Mesendoderm (in vitro differentiated cells): Measurements from ENCODE around the gene AFF3.

Experiments
- DNase-seq: peaks from one replicate; pipeline ENCODE4 v3.0.0; 2013
- H2AK5ac ChIP-seq: 2 replicates; pipeline ENCODE4 v1.6.1; 2013; ENCODE audit warnings: low read length, inconsistent platforms
- H2BK120ac ChIP-seq: 2 replicates; pipeline ENCODE4 v1.6.1; 2013; ENCODE audit warnings: low read depth, mild to moderate bottlenecking, low read length, moderate library complexity, mixed read lengths
- H2BK15ac ChIP-seq: replicated peaks from 2 replicates; pipeline ENCODE4 v1.6.1; 2013; ENCODE audit warnings: low read depth, mild to moderate bottlenecking, moderate library complexity
- H2BK5ac ChIP-seq: 2 replicates; pipeline ENCODE4 v1.6.1; 2013; ENCODE audit warnings: low read length, inconsistent platforms
- H3K18ac ChIP-seq: 2 replicates; pipeline ENCODE4 v1.6.1; 2013; ENCODE audit warnings: mild to moderate bottlenecking, low read length, mixed read lengths
- H3K23ac ChIP-seq: one replicate; pipeline ENCODE4 v1.6.1; 2013; ENCODE audit warnings: low read length
- H3K27ac ChIP-seq: 2 replicates; pipeline ENCODE4 v1.5.1; 2013; ENCODE audit warnings: low read depth, mild to moderate bottlenecking, inconsistent platforms, low read length, moderate library complexity
- H3K27me3 ChIP-seq: 2 replicates; pipeline ENCODE4 v1.6.1; 2013; ENCODE audit warnings: low read length, control low read depth, mild to moderate bottlenecking, inconsistent platforms; ENCODE audit not compliant: insufficient read depth, poor library complexity
- H3K36me3 ChIP-seq: 2 replicates; pipeline ENCODE4 v1.6.1; 2013; ENCODE audit warnings: low read length, inconsistent platforms; ENCODE audit not compliant: control insufficient read depth, insufficient read depth
- H3K4ac ChIP-seq: one replicate; pipeline ENCODE4 v1.6.1; 2013; ENCODE audit warnings: low read depth, mild to moderate bottlenecking, low read length, moderate library complexity
- H3K4me1 ChIP-seq: 2 replicates; pipeline ENCODE4 v1.6.1; 2013; ENCODE audit warnings: low read depth, low read length, inconsistent platforms; ENCODE audit not compliant: control insufficient read depth
- H3K4me2 ChIP-seq: 2 replicates; pipeline ENCODE4 v1.6.1; 2013; ENCODE audit warnings: low read length
- H3K4me3 ChIP-seq: 2 replicates; pipeline ENCODE4 v1.5.1; 2013; ENCODE audit warnings: mild to moderate bottlenecking, low read length
- H3K56ac ChIP-seq: one replicate; pipeline ENCODE4 v1.6.1; 2013; ENCODE audit warnings: low read length
- H3K79me1 ChIP-seq: 2 replicates; pipeline ENCODE4 v1.6.1; 2013; ENCODE audit warnings: low read length, inconsistent platforms
- H3K79me2 ChIP-seq: 2 replicates; pipeline ENCODE4 v1.6.1; 2013; ENCODE audit warnings: mild to moderate bottlenecking, low read length; ENCODE audit not compliant: control insufficient read depth, insufficient read depth
- H3K9ac ChIP-seq: 2 replicates; pipeline ENCODE4 v1.6.1; 2013; ENCODE audit warnings: low read length, inconsistent platforms
- H4K5ac ChIP-seq: one replicate; pipeline ENCODE4 v1.6.1; 2013; ENCODE audit warnings: low read length
- H4K8ac ChIP-seq: one replicate; pipeline ENCODE4 v1.6.1; 2013; ENCODE audit warnings: low read depth, mild to moderate bottlenecking, control low read depth, low read length, moderate library complexity
- WGBS: extraction: QIAGEN DNeasy Blood & Tissue Kit; methylation state at CpG from one replicate; pipeline ENCODE4 v1.1.7; 2013; ENCODE audit warnings: low lambda C conversion rate, missing lambda C conversion rate; ENCODE audit not compliant: insufficient coverage; ENCODE audit errors: extremely low coverage; 5-methylcytosine and 5-hydroxymethylcytosine counted together

Gene AFF3

GRCh38 chr2:100008956-100009355 lies 133.4 kb downstream of the AFF3 start:
- no peak overlapping the region for H2BK120ac ChIP-seq
- H4K8ac ChIP-seq, result no peak overlapping the region
- no peak overlapping the region for H3K4me2 ChIP-seq
- no peak for DNase-seq
- H3K36me3 ChIP-seq, result no peaks in the 10 kb centered on the region
- no peak overlapping the region for H3K56ac ChIP-seq
- H3K9ac ChIP-seq, result no peak overlapping the region
- H4K5ac ChIP-seq, result no peak overlapping the region
- H3K79me2 ChIP-seq, result no peaks in the 10 kb centered on the region
- no peaks in the 10 kb centered on the region for H3K4me1 ChIP-seq
- no peak overlapping the region for H2BK5ac ChIP-seq
- no peak overlapping the region for H3K4ac ChIP-seq
- H3K23ac ChIP-seq, result no peak overlapping the region
- no peak overlapping the region for H3K27ac ChIP-seq
- no peaks in the 10 kb centered on the region for H3K79me1 ChIP-seq
- H3K18ac ChIP-seq, result no peak overlapping the region
- no peak overlapping the region for H2AK5ac ChIP-seq
- WGBS, result no CpG with 5 or more reads among the region's 2 CpGs
- no peak overlapping the region for H3K4me3 ChIP-seq
- no peaks in the 10 kb centered on the region for H3K27me3 ChIP-seq
- H2BK15ac ChIP-seq, result no peak overlapping the region

DNA sequence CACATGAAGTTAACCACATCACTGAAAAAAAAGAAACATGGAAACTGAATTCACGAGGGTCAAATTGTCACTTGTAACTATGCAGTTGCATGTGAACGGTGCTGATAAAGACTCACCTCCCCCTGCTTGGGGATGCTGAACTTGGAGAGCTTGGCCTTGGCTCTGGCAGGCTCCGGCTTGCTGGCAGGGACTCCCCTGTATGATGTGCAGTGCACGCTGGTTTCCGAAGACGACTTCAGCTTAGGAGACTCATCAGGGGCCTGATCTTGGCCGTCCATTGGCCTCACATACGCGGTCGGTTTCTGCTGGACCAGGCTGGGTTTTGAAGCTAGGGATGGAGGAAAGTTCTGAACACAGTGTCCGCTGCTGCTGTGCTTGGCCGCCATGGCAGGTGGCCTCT lies 135.9 kb downstream of the AFF3 start:
- H3K4me2 ChIP-seq, result no peak overlapping the region
- H3K4ac ChIP-seq, result no peak overlapping the region
- no peak overlapping the region for H2BK15ac ChIP-seq
- H3K18ac ChIP-seq, result no peak overlapping the region
- no peak overlapping the region for H2BK5ac ChIP-seq
- no peaks in the 10 kb centered on the region for H3K79me1 ChIP-seq
- WGBS, result no CpG with 5 or more reads among the region's 12 CpGs
- no peak for DNase-seq
- H3K79me2 ChIP-seq, result no peaks in the 10 kb centered on the region
- no peak overlapping the region for H3K56ac ChIP-seq
- H3K27ac ChIP-seq, result no peak overlapping the region
- no peaks in the 10 kb centered on the region for H3K36me3 ChIP-seq
- H4K8ac ChIP-seq, result no peak overlapping the region
- H3K9ac ChIP-seq, result no peak overlapping the region
- no peak overlapping the region for H3K23ac ChIP-seq
- no peak overlapping the region for H2BK120ac ChIP-seq
- no peak overlapping the region for H4K5ac ChIP-seq
- no peak overlapping the region for H3K4me3 ChIP-seq
- H2AK5ac ChIP-seq, result no peak overlapping the region
- H3K4me1 ChIP-seq, result no peaks in the 10 kb centered on the region
- no peaks in the 10 kb centered on the region for H3K27me3 ChIP-seq

- no peak overlapping the region for H3K4ac ChIP-seq
- no peak overlapping the region for H3K4me2 ChIP-seq
- WGBS, result no CpG with 5 or more reads among the region's 2 CpGs
- no peak overlapping the region for H3K56ac ChIP-seq
- H3K27ac ChIP-seq, result no peak overlapping the region
- no peak overlapping the region for H4K8ac ChIP-seq
- DNase-seq, result no peak
- H3K18ac ChIP-seq, result no peak overlapping the region
- H3K23ac ChIP-seq, result no peak overlapping the region
- H2BK5ac ChIP-seq, result no peak overlapping the region
- H3K79me1 ChIP-seq, result no peaks in the 10 kb centered on the region
- no peaks in the 10 kb centered on the region for H3K4me1 ChIP-seq
- H3K79me2 ChIP-seq, result no peaks in the 10 kb centered on the region
- H2BK15ac ChIP-seq, result no peak overlapping the region
- no peak overlapping the region for H3K9ac ChIP-seq
- no peak overlapping the region for H3K4me3 ChIP-seq
- no peaks in the 10 kb centered on the region for H3K27me3 ChIP-seq
- no peak overlapping the region for H4K5ac ChIP-seq
- no peaks in the 10 kb centered on the region for H3K36me3 ChIP-seq
- no peak overlapping the region for H2BK120ac ChIP-seq
- no peak overlapping the region for H2AK5ac ChIP-seq
These were observed 137.4 kb downstream of the AFF3 start for GRCh38 chr2:100004959-100005387.

GRCh38 chr2:100004348-100004884 lies 138.0 kb downstream of the AFF3 start:
- no peak overlapping the region for H3K4me3 ChIP-seq
- no peaks in the 10 kb centered on the region for H3K79me2 ChIP-seq
- no peaks in the 10 kb centered on the region for H3K79me1 ChIP-seq
- H3K4ac ChIP-seq, result no peak overlapping the region
- H2BK120ac ChIP-seq, result no peak overlapping the region
- no peak overlapping the region for H4K8ac ChIP-seq
- H3K27ac ChIP-seq, result no peak overlapping the region
- no peaks in the 10 kb centered on the region for H3K36me3 ChIP-seq
- no peak overlapping the region for H3K9ac ChIP-seq
- H3K27me3 ChIP-seq, result no peaks in the 10 kb centered on the region
- no peak overlapping the region for H3K23ac ChIP-seq
- no peaks in the 10 kb centered on the region for H3K4me1 ChIP-seq
- 100% methylated on average over 1 of the region's 3 CpGs for WGBS
- H3K4me2 ChIP-seq, result no peak overlapping the region
- no peak overlapping the region for H4K5ac ChIP-seq
- H3K56ac ChIP-seq, result no peak overlapping the region
- no peak for DNase-seq
- no peak overlapping the region for H3K18ac ChIP-seq
- H2BK5ac ChIP-seq, result no peak overlapping the region
- H2BK15ac ChIP-seq, result no peak overlapping the region
- H2AK5ac ChIP-seq, result no peak overlapping the region

DNA sequence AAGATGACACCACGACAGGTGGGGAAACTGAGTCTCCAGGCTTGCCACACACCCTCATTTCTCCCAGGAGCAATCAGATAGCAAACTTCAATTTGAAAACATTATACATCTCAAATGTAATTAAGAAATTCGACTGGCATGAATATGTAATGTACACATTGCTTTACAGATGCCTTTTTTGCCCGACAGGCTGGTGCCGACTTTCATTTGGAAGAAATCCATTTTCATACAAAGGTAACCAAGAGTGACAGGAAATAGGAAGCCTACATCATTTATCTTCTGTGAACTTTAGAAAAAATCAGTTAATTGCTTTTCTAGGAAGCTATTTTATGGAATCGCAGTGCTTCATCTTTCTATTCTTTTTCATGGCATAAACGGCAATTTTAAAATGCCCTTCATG lies 140.3 kb downstream of the AFF3 start:
- no peak overlapping the region for H3K4me3 ChIP-seq
- H3K56ac ChIP-seq, result no peak overlapping the region
- H3K23ac ChIP-seq, result no peak overlapping the region
- no peak for DNase-seq
- no peak overlapping the region for H2BK15ac ChIP-seq
- no peak overlapping the region for H2AK5ac ChIP-seq
- no peaks in the 10 kb centered on the region for H3K4me1 ChIP-seq
- H3K27me3 ChIP-seq, result no peaks in the 10 kb centered on the region
- no peak overlapping the region for H3K18ac ChIP-seq
- no peak overlapping the region for H3K9ac ChIP-seq
- no peak overlapping the region for H2BK120ac ChIP-seq
- H3K36me3 ChIP-seq, result no peaks in the 10 kb centered on the region
- no peak overlapping the region for H4K8ac ChIP-seq
- no peak overlapping the region for H3K4ac ChIP-seq
- H3K79me1 ChIP-seq, result no peaks in the 10 kb centered on the region
- no peak overlapping the region for H2BK5ac ChIP-seq
- H3K79me2 ChIP-seq, result no peaks in the 10 kb centered on the region
- WGBS, result 100% methylated on average over 1 of the region's 6 CpGs
- H3K4me2 ChIP-seq, result no peak overlapping the region
- H3K27ac ChIP-seq, result no peak overlapping the region
- H4K5ac ChIP-seq, result no peak overlapping the region
